Cardiac fibroblast (primary cell): ENCODE data around the gene DNAH11.

ENCODE experiments used
- DNase-seq, 2 donors: peaks; one replicate each; pipeline versions ENCODE4 v3.0.0 to v3.0.0-alpha.2; 2010; ENCODE audit warnings: low read depth in 2 of 2
- H3K4me3 ChIP-seq, 2 donors: replicated peaks in 1 of 2; 1 replicate in 1 of 2; 2 replicates in 1 of 2; pipeline ENCODE4 v1.5.1; 2011; ENCODE audit warnings: low read depth in 2 of 2, low read length in 2 of 2, mild to moderate bottlenecking in 2 of 2, moderate library complexity in 1 of 2
- TF ChIP-seq, protein P1 (sequence below): IDR thresholded peaks from one replicate; pipeline ENCODE4 v1.5.1; 2011; ENCODE audit warnings: low read depth, mild to moderate bottlenecking, low read length, inconsistent platforms

The DNAH11 gene

DNA sequence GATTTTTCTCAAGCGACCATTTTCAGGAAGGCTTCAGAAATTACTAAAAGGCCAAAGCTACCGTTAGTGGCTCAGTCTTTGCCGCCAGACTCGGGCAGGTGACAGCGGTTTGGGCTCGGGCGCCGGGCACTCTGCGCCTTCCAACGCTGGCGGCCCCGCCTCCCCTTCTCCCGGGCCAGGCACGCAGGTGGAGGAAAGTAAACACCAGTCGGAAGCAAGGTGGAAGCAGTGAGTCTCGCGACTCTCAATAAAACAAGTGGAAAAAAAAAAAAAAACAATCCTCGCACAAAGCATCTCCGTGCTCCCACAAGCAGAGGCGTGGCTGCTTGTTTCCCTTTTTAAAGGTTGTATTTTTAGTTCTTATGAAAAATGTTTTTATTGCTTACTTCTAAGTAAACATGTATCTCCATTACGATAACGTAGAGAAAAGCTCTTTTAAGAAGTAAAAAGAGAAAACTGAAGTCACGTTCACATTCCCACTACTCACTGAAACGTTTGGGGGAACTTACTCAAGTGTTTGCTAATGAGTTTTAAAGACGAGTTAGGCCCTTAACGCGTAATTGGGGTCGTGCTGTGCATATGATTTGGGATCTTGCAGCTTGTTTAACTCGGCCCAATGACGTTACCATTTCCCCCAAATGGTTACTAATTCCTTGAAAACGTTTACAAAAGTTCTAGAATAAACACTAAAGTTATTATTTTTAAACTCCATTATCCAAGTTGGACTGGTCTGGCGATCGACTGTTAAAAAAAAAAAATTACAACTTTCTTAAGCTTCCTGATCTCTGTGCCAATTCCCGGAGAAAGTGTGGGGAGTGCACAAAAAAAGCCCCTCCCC is 402.0 kb downstream of the DNAH11 start:
- TF ChIP-seq, protein P1, sequence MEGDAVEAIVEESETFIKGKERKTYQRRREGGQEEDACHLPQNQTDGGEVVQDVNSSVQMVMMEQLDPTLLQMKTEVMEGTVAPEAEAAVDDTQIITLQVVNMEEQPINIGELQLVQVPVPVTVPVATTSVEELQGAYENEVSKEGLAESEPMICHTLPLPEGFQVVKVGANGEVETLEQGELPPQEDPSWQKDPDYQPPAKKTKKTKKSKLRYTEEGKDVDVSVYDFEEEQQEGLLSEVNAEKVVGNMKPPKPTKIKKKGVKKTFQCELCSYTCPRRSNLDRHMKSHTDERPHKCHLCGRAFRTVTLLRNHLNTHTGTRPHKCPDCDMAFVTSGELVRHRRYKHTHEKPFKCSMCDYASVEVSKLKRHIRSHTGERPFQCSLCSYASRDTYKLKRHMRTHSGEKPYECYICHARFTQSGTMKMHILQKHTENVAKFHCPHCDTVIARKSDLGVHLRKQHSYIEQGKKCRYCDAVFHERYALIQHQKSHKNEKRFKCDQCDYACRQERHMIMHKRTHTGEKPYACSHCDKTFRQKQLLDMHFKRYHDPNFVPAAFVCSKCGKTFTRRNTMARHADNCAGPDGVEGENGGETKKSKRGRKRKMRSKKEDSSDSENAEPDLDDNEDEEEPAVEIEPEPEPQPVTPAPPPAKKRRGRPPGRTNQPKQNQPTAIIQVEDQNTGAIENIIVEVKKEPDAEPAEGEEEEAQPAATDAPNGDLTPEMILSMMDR, result no peak
- peak; percentile 55 to 64 for DNase-seq
- peak overlapping the region; percentile 74 to 75 for H3K4me3 ChIP-seq

DNA sequence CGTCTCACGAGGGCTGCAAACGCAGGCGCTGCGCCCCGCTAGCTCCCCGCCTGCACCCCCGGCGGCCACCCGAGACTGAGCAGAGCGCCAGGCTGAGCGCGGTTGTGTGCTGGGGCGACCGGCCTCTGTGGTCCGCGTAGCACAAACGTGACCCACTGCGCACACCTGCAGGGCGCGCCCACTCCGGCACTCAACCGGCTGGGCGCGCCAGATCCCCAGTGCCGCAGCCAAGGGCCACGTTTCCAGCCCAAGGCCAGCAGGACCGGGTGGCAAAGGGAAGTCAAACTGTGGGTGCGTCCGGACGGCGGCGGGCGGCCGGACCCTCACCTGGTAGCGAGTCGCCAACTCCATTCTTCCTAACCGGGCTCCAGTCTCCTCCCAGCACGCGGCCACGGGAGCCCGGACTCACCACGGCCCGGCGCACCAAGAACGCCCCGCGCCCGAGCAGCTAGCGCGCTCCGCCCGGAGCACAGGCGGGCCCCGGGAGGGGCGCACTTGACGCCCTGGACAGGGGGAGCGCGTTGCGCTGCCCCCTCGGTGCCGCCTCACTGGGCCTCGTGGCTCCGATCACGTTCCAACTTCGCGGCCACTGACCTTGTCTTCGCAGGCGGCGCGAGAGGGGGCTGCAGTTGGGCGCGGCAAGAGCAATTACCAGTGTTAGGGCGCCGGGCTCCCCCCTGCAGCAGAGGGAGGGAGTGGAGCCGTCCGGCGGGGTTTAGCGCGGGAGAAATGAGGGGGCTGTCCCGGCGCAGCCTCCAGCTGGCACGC is 402.8 kb downstream of the DNAH11 start, which contains the start of gene CDCA7L:
Gene CDCA7L, minus strand, starts transcription at position 446 of the 768 bp plus-strand sequence. Its CDS starts 95 bp downstream, at position 351.
- peak; percentile 75 to 80 for DNase-seq
- peak within 1 kb of the TSS; percentile 74 to 75 for H3K4me3 ChIP-seq
- TF ChIP-seq, protein P1, result no peak

DNA sequence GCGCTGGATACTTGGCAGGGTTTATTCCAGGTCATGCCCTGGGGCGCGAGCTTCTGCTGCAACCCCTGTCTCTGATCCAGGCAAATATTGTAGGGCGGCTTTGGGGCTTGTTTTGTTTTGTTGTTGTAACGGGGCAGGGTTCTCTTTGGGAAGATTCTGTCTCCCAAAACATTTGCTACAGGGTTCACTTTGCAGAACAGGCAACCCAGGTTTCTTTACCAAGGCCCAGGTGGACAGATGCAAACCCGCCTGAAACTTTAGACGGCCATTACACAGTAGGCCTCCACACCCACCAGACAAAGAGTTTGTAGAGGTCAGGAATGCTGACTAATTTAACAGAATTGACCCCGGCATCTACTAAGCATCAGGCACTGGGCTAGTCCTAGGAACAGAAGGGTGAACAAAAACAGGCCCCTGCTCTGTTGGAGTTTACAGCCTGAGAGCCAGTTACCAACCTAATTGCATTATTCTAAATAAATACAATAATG is 403.4 kb downstream of the DNAH11 start:
- DNase-seq, result no peak
- TF ChIP-seq, protein P1, result no peak
- H3K4me3 ChIP-seq, result peak overlapping the region; percentile 74 to 75

DNA sequence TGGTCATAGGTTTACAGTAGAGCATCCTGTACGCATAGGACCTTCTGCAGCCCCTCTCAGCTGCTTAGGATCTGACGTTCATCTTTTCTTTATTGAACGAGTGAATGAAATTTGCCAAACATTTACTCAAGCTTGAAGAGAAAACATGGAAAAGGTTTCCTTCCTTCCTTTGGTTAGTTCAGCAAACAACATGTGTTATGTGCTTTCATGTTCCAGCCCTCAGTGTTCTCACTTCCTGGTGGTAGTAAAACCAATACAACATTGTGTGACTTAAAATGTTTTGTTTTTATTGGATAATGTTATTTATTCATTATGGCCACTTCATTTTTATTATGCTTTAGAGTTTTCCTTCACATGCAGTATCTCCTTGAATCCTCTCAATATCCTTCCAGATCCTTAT is 404.2 kb downstream of the DNAH11 start:
- no peak overlapping the region for H3K4me3 ChIP-seq
- DNase-seq, result no peak
- TF ChIP-seq, protein P1, result no peak

DNA sequence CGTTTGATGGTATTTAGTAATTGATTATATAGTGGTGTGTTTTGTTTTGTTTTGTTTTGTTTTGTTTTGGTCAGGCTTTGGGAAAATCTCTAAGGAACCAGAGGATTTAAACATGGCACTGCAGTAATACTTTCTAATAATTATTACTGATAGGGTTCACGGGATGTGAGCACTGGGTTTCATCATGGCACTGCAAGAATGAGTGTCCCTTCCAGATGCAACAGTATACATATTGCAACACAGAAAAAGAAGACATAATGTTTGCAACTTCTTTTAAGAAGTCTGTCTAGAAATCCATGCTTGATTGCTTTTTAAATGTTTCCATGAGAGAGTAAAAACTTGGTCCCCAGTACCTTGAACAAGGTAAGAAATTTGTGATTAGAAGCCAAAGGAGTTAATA is 405.1 kb downstream of the DNAH11 start:
- no peak overlapping the region for H3K4me3 ChIP-seq
- DNase-seq, result peak in 1 of 2 donors; percentile 18

DNA sequence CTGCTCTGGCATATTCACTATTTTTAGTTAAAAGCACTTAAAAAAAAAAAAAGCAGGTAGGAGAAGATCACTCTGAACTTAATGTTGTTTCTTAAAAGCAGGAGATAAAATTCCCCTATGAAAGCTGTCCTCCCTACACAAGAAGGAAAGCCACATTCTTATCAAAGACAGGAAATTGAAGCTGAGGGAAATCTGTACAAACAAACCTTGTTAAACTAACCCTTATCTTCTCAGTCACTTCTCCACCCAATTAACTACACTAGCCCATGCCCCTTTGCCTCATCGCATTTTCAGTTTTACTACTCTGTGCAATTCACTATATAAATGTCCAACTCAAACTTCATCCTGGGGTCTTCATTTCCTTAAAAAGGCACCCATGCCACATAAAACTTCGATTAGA is 405.5 kb downstream of the DNAH11 start:
- no peak overlapping the region for H3K4me3 ChIP-seq
- no peak for DNase-seq
- TF ChIP-seq, protein P1, result no peak

More for the DNA sequence above, 405.1 kb downstream of the DNAH11 start:
- TF ChIP-seq, protein P1, result no peak
